ENCODE data around the gene ADM2.
"Not testable (repeated sequence)": the region's sequence is repeated elsewhere in the genome, so short reads cannot be mapped to it uniquely, and the experiment has no call there.

The ADM2 gene

GRCh38 chr22:50533856-50534711 lies 52.7 kb downstream of the ADM2 start:
- DNase-seq (ENCODE audit: low read depth in 2 of 2, low spot score in 1 of 2), result not testable (repeated sequence)

GRCh38 chr22:50535113-50535512 lies 53.8 kb downstream of the ADM2 start:
- no peak for DNase-seq (ENCODE audit: low read depth in 2 of 2, low spot score in 1 of 2)
